GM13977 (cell line): Measurements from ENCODE around the gene CYP27B1.

Experiments
- DNase-seq: peaks from one replicate; pipeline ENCODE4 v3.0.0; 2012; ENCODE audit warnings: low spot score
- in situ Hi-C: fragments of 300-500 bp; cut with MboI; formaldehyde crosslinking; loops from one replicate; pipeline ENCODE4 v1.12.0; 2022; ENCODE audit warnings: low sequenced_read_pairs, low pct_unique_long_range_greater_than_20kb, mixed read lengths, inconsistent platforms; ENCODE audit not compliant: unreplicated experiment
- TF ChIP-seq, protein P1 (sequence below): IDR thresholded peaks from 2 replicates; pipeline ENCODE4 v1.5.1; 2012; ENCODE audit warnings: mild to moderate bottlenecking, control low read depth; ENCODE audit not compliant: insufficient read depth; ENCODE audit errors: extremely low read depth, missing control alignments

Gene CYP27B1

DNA sequence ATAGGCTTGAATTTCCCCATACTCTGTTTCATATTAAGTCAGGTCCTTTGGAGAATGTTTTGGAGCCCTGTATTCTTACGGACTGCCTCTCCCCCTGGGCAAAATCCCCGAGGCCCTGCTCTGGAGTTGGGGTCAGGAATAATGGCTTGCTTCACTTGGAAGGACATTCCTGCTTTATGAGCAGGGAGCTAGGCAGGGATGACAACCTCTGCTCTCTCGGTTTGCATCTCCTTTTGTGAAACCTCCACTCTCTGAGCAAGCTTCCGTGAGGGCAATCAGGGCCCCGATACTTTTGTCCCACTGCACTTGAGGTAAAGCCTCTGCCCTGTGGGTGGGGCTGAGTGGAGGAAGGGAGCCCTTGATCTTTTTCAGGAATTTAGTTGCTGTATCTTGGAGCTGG, 53.7 kb downstream of the CYP27B1 start:
- TF ChIP-seq, protein P1, sequence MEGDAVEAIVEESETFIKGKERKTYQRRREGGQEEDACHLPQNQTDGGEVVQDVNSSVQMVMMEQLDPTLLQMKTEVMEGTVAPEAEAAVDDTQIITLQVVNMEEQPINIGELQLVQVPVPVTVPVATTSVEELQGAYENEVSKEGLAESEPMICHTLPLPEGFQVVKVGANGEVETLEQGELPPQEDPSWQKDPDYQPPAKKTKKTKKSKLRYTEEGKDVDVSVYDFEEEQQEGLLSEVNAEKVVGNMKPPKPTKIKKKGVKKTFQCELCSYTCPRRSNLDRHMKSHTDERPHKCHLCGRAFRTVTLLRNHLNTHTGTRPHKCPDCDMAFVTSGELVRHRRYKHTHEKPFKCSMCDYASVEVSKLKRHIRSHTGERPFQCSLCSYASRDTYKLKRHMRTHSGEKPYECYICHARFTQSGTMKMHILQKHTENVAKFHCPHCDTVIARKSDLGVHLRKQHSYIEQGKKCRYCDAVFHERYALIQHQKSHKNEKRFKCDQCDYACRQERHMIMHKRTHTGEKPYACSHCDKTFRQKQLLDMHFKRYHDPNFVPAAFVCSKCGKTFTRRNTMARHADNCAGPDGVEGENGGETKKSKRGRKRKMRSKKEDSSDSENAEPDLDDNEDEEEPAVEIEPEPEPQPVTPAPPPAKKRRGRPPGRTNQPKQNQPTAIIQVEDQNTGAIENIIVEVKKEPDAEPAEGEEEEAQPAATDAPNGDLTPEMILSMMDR: no peak
- in situ Hi-C loops: no loop called here
- no peak for DNase-seq

DNA sequence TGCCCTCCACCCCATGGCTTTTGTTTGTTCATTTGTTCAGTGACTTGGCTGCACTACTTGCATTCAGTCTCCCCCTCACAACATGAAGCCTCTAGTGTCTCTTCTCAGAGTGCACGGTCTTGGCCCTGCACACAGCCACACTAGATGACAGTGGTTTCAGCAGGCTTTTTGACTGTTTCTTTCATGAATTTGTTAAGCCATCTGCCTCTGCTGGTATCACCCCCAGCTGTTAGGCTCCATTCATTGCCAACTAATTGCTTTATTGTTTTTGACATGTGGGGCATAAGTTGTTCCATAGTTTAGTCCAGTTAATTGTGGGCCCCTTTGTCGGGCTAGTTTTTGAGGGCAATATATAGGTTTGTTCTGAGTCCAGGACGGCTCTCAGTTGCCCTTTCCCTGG, 54.2 kb downstream of the CYP27B1 start:
- DNase-seq: no peak
- in situ Hi-C loops: no loop called here
- TF ChIP-seq, protein P1: no peak
